ENCODE data around the gene PET117.
"Not testable (repeated sequence)": the region's sequence is repeated elsewhere in the genome, so short reads cannot be mapped to it uniquely, and the experiment has no call there.

GRCh38 chr20:18100569-18100968 is 37.1 kb upstream of the PET117 start:
- TF ChIP-seq CTCF (IDR thresholded peaks at IDR 0.05); POLR2AphosphoS5 (IDR thresholded peaks at IDR 0.05; ENCODE audit: insufficient read depth in 1 of 2, low read depth in 1 of 2): not testable (repeated sequence)
